H1 (cell line): ENCODE data around the gene MYH7B. TPM values are rescaled to one million over a fixed set of nuclear protein-coding genes. Genes with fewer than 3 reads are reported as not detected.

Experiments
- CHD1 ChIP-seq: IDR thresholded peaks from 2 replicates; pipeline ENCODE4 v1.6.1; 2012; ENCODE audit warnings: low read depth, low read length, improper control_type of control experiment
- CTCF ChIP-seq, 3 experiments: IDR thresholded peaks; 1 replicate in 2 of 3; 2 replicates in 1 of 3; pipeline versions ENCODE4 v1.5.1 to v1.6.1; 2011; ENCODE audit warnings: low read length in 3 of 3, mild to moderate bottlenecking in 3 of 3, inconsistent platforms in 2 of 3, low read depth in 1 of 3, moderate library complexity in 1 of 3; ENCODE audit not compliant: insufficient read depth in 1 of 3; ENCODE audit errors: control extremely low read depth in 1 of 3
- MAFK ChIP-seq: IDR thresholded peaks from 2 replicates; pipeline ENCODE4 v1.6.1; 2012; ENCODE audit warnings: low read depth, mild to moderate bottlenecking, improper control_type of control experiment, low read length
- NANOG ChIP-seq: IDR thresholded peaks from 2 replicates; pipeline ENCODE4 v1.6.1; 2011; ENCODE audit warnings: low read length, low read depth, mild to moderate bottlenecking, inconsistent platforms; ENCODE audit not compliant: insufficient read depth, poor library complexity, severe bottlenecking
- NRF1 ChIP-seq: IDR thresholded peaks from 2 replicates; pipeline ENCODE4 v1.6.1; 2011; ENCODE audit warnings: mild to moderate bottlenecking, low read depth, low read length, improper control_type of control experiment
- SAP30 ChIP-seq: fragments of 300-600 bp; sonication (generic); IDR thresholded peaks from 2 replicates; pipeline ENCODE4 v1.7.1; 2012; ENCODE audit warnings: low read length, moderate library complexity, mild to moderate bottlenecking, inconsistent platforms; ENCODE audit not compliant: insufficient read depth, insufficient replicate concordance
- polyA plus RNA-seq, 7 experiments: library from polyadenylated mRNA; depleted of rRNA in 3 of 7; stranded (reverse) in 5 of 7; unstranded in 2 of 7; fragments of >200 nt in 5 of 7; fragments of 200-250 nt in 2 of 7; gene quantifications; 1 replicate in 5 of 7; 2 replicates in 1 of 7; 4 replicates in 1 of 7; pipeline versions ENCODE4 v1.2.1 to v1.2.3, GENCODE V29; 2011 to 2013; ENCODE audit warnings: missing spikeins in 2 of 7, mixed read lengths in 2 of 7
- total RNA-seq: library from RNA; stranded (reverse); fragmentation: NEBNext Ultra II Directional; extraction: Animal tissue kit (Norgen Biotek cat#: 25700); gene quantifications from 2 replicates; pipeline ENCODE4 v1.2.1, GENCODE V29; 2021

Gene MYH7B
- total and polyA plus RNA-seq, 2 of the 8 experiments (the other 6 are each of a cell fraction or from before 2014, with no cell fraction given): 0.15 to 0.30 TPM

DNA sequence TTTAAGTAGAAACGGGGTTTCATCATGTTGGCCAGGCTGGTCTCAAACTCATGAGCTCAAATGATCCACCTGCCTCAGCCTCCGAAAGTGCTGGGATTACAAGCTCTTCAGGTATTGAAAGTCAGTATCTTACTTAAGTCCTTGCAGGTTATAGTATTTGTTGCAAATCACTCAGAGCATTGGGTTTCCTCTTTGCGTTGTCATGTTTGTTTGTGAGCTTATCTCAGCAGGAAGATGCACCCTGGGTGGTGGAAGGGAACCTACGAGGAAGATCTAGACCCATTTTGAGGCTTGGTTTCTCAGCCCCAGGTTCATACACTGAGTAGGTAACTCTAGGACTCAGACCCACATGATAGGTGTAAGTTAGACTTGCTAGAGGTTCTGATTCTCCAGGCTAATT is 18.6 kb downstream of the MYH7B start (continued):
- TF ChIP-seq CTCF (IDR thresholded peaks at IDR 0.05; ENCODE audit: control extremely low read depth in 1 of 3, insufficient read depth in 1 of 3, low read depth in 1 of 3, low read length in 3 of 3) (no peak), NANOG (no peak), MAFK (no peak), SAP30 (no peak), NRF1 (no peak), CHD1 (no peak)
